Stimulated activated CD8-positive, alpha-beta memory T cell treated with anti-CD3 and anti-CD28 coated beads, Interleukin-4, amount 100 ng/mL, for 24 hours (primary cell): ENCODE results near the gene CT45A7.
"Not testable (repeated sequence)": the region's sequence is repeated elsewhere in the genome, so short reads cannot be mapped to it uniquely, and the experiment has no call there.

Experiments
- DNase-seq: peaks from one replicate; pipeline ENCODE4 v3.0.0-alpha.2; 2020; ENCODE audit warnings: low read depth

Gene CT45A7, protein sequence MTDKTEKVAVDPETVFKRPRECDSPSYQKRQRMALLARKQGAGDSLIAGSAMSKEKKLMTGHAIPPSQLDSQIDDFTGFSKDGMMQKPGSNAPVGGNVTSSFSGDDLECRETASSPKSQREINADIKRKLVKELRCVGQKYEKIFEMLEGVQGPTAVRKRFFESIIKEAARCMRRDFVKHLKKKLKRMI

GRCh38 chrX:135837180-135837579 is at the start of gene CT45A7:
Gene CT45A7, minus strand, starts transcription at chrX:135837280. Its CDS starts 3,747 bp downstream, at chrX:135833533.
- DNase-seq, result not testable (repeated sequence)

GRCh38 chrX:135882741-135883140 is 45.7 kb upstream of the CT45A7 start:
- DNase-seq, result not testable (repeated sequence)

DNA sequence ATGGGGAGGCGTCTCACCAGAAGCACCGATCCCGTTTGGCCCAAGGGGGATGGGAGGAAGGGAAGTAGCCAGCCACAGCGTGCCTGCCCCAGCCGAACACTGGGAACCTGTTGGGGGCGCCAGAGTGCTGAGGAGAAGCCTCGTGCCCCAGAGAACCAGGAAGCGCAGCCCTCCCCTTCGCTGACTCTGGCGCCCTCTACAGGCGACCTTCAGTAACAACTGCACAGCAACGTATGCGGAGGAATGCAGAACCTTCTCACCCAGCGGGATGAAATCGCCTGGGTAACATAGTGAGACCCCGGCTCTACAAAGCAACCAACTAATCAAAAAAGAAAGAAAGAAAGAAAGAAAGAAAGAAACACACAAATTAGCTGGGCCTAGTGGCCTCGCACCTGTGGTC is 34.6 kb upstream of the CT45A7 start, which contains the start of gene CT45A9:
TSS of gene CT45A9 (minus strand) at position 101 of the 400 bp plus-strand sequence. CDS start 3,751 bp downstream, outside the sequence.
- DNase-seq, result not testable (repeated sequence)

DNA sequence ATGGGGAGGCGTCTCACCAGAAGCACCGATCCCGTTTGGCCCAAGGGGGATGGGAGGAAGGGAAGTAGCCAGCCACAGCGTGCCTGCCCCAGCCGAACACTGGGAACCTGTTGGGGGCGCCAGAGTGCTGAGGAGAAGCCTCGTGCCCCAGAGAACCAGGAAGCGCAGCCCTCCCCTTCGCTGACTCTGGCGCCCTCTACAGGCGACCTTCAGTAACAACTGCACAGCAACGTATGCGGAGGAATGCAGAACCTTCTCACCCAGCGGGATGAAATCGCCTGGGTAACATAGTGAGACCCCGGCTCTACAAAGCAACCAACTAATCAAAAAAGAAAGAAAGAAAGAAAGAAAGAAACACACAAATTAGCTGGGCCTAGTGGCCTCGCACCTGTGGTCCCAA is 17.4 kb upstream of the CT45A7 start, which contains the start of gene CT45A8:
TSS of gene CT45A8 (minus strand) at position 101 of the 400 bp plus-strand sequence. CDS start 3,755 bp downstream, outside the sequence.
- DNase-seq, result not testable (repeated sequence)

GRCh38 chrX:135819912-135820311 is 17.2 kb downstream of the CT45A7 start, which contains the start of gene CT45A2:
Gene CT45A2, minus strand, starts transcription at chrX:135820012. Its CDS starts 3,747 bp downstream, at chrX:135816265.
- not testable (repeated sequence) for DNase-seq

DNA sequence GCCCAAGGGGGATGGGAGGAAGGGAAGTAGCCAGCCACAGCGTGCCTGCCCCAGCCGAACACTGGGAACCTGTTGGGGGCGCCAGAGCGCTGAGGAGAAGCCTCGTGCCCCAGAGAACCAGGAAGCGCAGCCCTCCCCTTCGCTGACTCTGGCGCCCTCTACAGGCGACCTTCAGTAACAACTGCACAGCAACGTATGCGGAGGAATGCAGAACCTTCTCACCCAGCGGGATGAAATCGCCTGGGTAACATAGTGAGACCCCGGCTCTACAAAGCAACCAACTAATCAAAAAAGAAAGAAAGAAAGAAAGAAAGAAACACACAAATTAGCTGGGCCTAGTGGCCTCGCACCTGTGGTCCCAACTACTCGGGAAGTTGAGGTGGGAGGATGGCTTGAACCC is 34.4 kb downstream of the CT45A7 start, which contains the start of gene CT45A6:
TSS of gene CT45A6 (minus strand) at position 101 of the 400 bp plus-strand sequence. CDS start 3,794 bp downstream, outside the sequence.
- not testable (repeated sequence) for DNase-seq

- not testable (repeated sequence) for DNase-seq
Observed at GRCh38 chrX:135785403-135785802, 51.7 kb downstream of the CT45A7 start, which contains the start of gene CT45A5. Gene CT45A5, minus strand, starts transcription at chrX:135785503. Its CDS starts 3,774 bp downstream, at chrX:135781729.
